Measurements from ENCODE around the gene ADGRL3. TPM values are rescaled to one million over a fixed set of nuclear protein-coding genes. Genes with fewer than 3 reads are reported as not detected.

The ADGRL3 gene
- total RNA-seq, 1 experiment from 2014 or later = not detected

GRCh38 chr4:61909031-61909430, 708.9 kb downstream of the ADGRL3 start:
- Histone ChIP-seq H3K79me2 (ENCODE audit: low read length) (no peaks in the 10 kb centered on the region), H3K4me1 (ENCODE audit: low read length) (no peaks in the 10 kb centered on the region), H2AFZ (ENCODE audit: low read length) (no peak overlapping the region), H3K4me2 (ENCODE audit: low read depth, low read length, poor library complexity, severe bottlenecking) (no peak overlapping the region), H3K4me3 (ENCODE audit: low read length) (no peak overlapping the region), H4K20me1 (ENCODE audit: insufficient read depth, low read depth, low read length) (no peaks in the 10 kb centered on the region), H3K36me3 (ENCODE audit: insufficient read depth, low read length) (no peaks in the 10 kb centered on the region), H3K9me2 (replicated peaks; ENCODE audit: insufficient read depth, low read length) (no peaks in the 10 kb centered on the region), H3K27me3 (ENCODE audit: low read length) (no peaks in the 10 kb centered on the region), H3K9ac (ENCODE audit: low read length) (no peak overlapping the region), H3K27ac (ENCODE audit: low read length) (no peak overlapping the region), H3K9me3 (ENCODE audit: low read length) (peaks cover 30% of the 10 kb centered on the region)
- no peak for DNase-seq

- no peaks in the 10 kb centered on the region for H3K36me3 ChIP-seq (ENCODE audit: insufficient read depth, low read length)
- no peaks in the 10 kb centered on the region for H3K79me2 ChIP-seq (ENCODE audit: low read length)
- H3K9me3 ChIP-seq (ENCODE audit: low read length) = peaks cover 28% of the 10 kb centered on the region
- DNase-seq = no peak
- H3K27me3 ChIP-seq (ENCODE audit: low read length) = no peaks in the 10 kb centered on the region
- no peak overlapping the region for H3K9ac ChIP-seq (ENCODE audit: low read length)
- no peak overlapping the region for H2AFZ ChIP-seq (ENCODE audit: low read length)
- no peak overlapping the region for H3K4me3 ChIP-seq (ENCODE audit: low read length)
- no peak overlapping the region for H3K4me2 ChIP-seq (ENCODE audit: low read depth, low read length, poor library complexity, severe bottlenecking)
- no peaks in the 10 kb centered on the region for H4K20me1 ChIP-seq (ENCODE audit: insufficient read depth, low read depth, low read length)
- H3K27ac ChIP-seq (ENCODE audit: low read length) = no peak overlapping the region
- H3K4me1 ChIP-seq (ENCODE audit: low read length) = no peaks in the 10 kb centered on the region
- H3K9me2 ChIP-seq (replicated peaks; ENCODE audit: insufficient read depth, low read length) = no peaks in the 10 kb centered on the region
Observed at GRCh38 chr4:61911313-61911756, 711.2 kb downstream of the ADGRL3 start.

GRCh38 chr4:61913619-61914018, 713.5 kb downstream of the ADGRL3 start:
- H3K27ac ChIP-seq (ENCODE audit: low read length) = no peak overlapping the region
- DNase-seq = no peak
- H3K9ac ChIP-seq (ENCODE audit: low read length) = no peak overlapping the region
- H3K9me3 ChIP-seq (ENCODE audit: low read length) = peaks cover 32% of the 10 kb centered on the region
- no peaks in the 10 kb centered on the region for H3K27me3 ChIP-seq (ENCODE audit: low read length)
- H3K4me3 ChIP-seq (ENCODE audit: low read length) = no peak overlapping the region
- no peaks in the 10 kb centered on the region for H3K4me1 ChIP-seq (ENCODE audit: low read length)
- no peaks in the 10 kb centered on the region for H3K9me2 ChIP-seq (replicated peaks; ENCODE audit: insufficient read depth, low read length)
- H3K4me2 ChIP-seq (ENCODE audit: low read depth, low read length, poor library complexity, severe bottlenecking) = no peak overlapping the region
- H4K20me1 ChIP-seq (ENCODE audit: insufficient read depth, low read depth, low read length) = no peaks in the 10 kb centered on the region
- H3K36me3 ChIP-seq (ENCODE audit: insufficient read depth, low read length) = no peaks in the 10 kb centered on the region
- H3K79me2 ChIP-seq (ENCODE audit: low read length) = no peaks in the 10 kb centered on the region
- no peak overlapping the region for H2AFZ ChIP-seq (ENCODE audit: low read length)

DNA sequence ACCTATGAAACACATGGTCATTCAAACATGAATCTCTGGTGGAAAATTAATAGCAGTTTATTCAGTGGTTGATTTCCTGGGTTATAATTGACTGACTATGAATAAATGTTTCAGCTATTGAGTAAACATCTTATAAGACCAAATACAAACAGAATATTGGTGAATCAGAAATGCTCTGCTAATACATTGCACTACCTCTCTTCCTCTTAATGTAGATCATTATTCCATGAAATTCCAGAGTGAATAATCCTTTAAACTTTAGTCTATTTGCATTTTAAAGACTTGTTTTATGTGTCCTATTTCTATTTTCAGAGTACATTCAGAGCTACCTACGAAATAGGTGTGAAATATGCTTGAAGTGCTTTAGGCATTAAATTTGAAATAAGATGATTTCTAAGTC, 715.4 kb downstream of the ADGRL3 start:
- no peaks in the 10 kb centered on the region for H3K27me3 ChIP-seq (ENCODE audit: low read length)
- no peaks in the 10 kb centered on the region for H3K79me2 ChIP-seq (ENCODE audit: low read length)
- no peak overlapping the region for H3K27ac ChIP-seq (ENCODE audit: low read length)
- H3K9ac ChIP-seq (ENCODE audit: low read length) = no peak overlapping the region
- no peaks in the 10 kb centered on the region for H3K4me1 ChIP-seq (ENCODE audit: low read length)
- DNase-seq = no peak
- H3K4me3 ChIP-seq (ENCODE audit: low read length) = no peak overlapping the region
- H3K36me3 ChIP-seq (ENCODE audit: insufficient read depth, low read length) = no peaks in the 10 kb centered on the region
- peaks cover 26% of the 10 kb centered on the region for H3K9me3 ChIP-seq (ENCODE audit: low read length)
- no peaks in the 10 kb centered on the region for H4K20me1 ChIP-seq (ENCODE audit: insufficient read depth, low read depth, low read length)
- no peaks in the 10 kb centered on the region for H3K9me2 ChIP-seq (replicated peaks; ENCODE audit: insufficient read depth, low read length)
- H3K4me2 ChIP-seq (ENCODE audit: low read depth, low read length, poor library complexity, severe bottlenecking) = no peak overlapping the region
- no peak overlapping the region for H2AFZ ChIP-seq (ENCODE audit: low read length)

- peaks cover 18% of the 10 kb centered on the region for H3K9me3 ChIP-seq (ENCODE audit: low read length)
- H3K79me2 ChIP-seq (ENCODE audit: low read length) = no peaks in the 10 kb centered on the region
- H3K4me2 ChIP-seq (ENCODE audit: low read depth, low read length, poor library complexity, severe bottlenecking) = no peak overlapping the region
Observed at GRCh38 chr4:61918507-61918906, 718.4 kb downstream of the ADGRL3 start.

GRCh38 chr4:61918987-61919386, 718.9 kb downstream of the ADGRL3 start:
- no peak overlapping the region for H3K4me3 ChIP-seq (ENCODE audit: low read length)
- H3K27me3 ChIP-seq (ENCODE audit: low read length) = no peaks in the 10 kb centered on the region
- no peak overlapping the region for H3K9ac ChIP-seq (ENCODE audit: low read length)
- no peak for DNase-seq
- H2AFZ ChIP-seq (ENCODE audit: low read length) = no peak overlapping the region
- peaks cover 19% of the 10 kb centered on the region for H3K9me3 ChIP-seq (ENCODE audit: low read length)
- no peaks in the 10 kb centered on the region for H3K79me2 ChIP-seq (ENCODE audit: low read length)
- no peaks in the 10 kb centered on the region for H3K4me1 ChIP-seq (ENCODE audit: low read length)
- H3K9me2 ChIP-seq (replicated peaks; ENCODE audit: insufficient read depth, low read length) = no peaks in the 10 kb centered on the region
- H3K27ac ChIP-seq (ENCODE audit: low read length) = no peak overlapping the region
- no peaks in the 10 kb centered on the region for H3K36me3 ChIP-seq (ENCODE audit: insufficient read depth, low read length)
- no peak overlapping the region for H3K4me2 ChIP-seq (ENCODE audit: low read depth, low read length, poor library complexity, severe bottlenecking)
- no peaks in the 10 kb centered on the region for H4K20me1 ChIP-seq (ENCODE audit: insufficient read depth, low read depth, low read length)

More at GRCh38 chr4:61918507-61918906, 718.4 kb downstream of the ADGRL3 start:
- no peak overlapping the region for H2AFZ ChIP-seq (ENCODE audit: low read length)
- H3K9me2 ChIP-seq (replicated peaks; ENCODE audit: insufficient read depth, low read length) = no peaks in the 10 kb centered on the region
- H3K4me1 ChIP-seq (ENCODE audit: low read length) = no peaks in the 10 kb centered on the region
- no peak for DNase-seq
- no peak overlapping the region for H3K4me3 ChIP-seq (ENCODE audit: low read length)
- H3K27me3 ChIP-seq (ENCODE audit: low read length) = no peaks in the 10 kb centered on the region
- H4K20me1 ChIP-seq (ENCODE audit: insufficient read depth, low read depth, low read length) = no peaks in the 10 kb centered on the region
- H3K27ac ChIP-seq (ENCODE audit: low read length) = no peak overlapping the region
- no peaks in the 10 kb centered on the region for H3K36me3 ChIP-seq (ENCODE audit: insufficient read depth, low read length)
- no peak overlapping the region for H3K9ac ChIP-seq (ENCODE audit: low read length)

- Histone ChIP-seq H2AFZ (ENCODE audit: low read length) (no peak overlapping the region), H3K27ac (ENCODE audit: low read length) (no peak overlapping the region), H3K4me3 (ENCODE audit: low read length) (no peak overlapping the region), H4K20me1 (ENCODE audit: insufficient read depth, low read depth, low read length) (no peaks in the 10 kb centered on the region), H3K36me3 (ENCODE audit: insufficient read depth, low read length) (no peaks in the 10 kb centered on the region), H3K27me3 (ENCODE audit: low read length) (no peaks in the 10 kb centered on the region), H3K9ac (ENCODE audit: low read length) (no peak overlapping the region), H3K9me3 (ENCODE audit: low read length) (peaks cover 22% of the 10 kb centered on the region), H3K9me2 (replicated peaks; ENCODE audit: insufficient read depth, low read length) (no peaks in the 10 kb centered on the region), H3K4me1 (ENCODE audit: low read length) (no peaks in the 10 kb centered on the region), H3K4me2 (ENCODE audit: low read depth, low read length, poor library complexity, severe bottlenecking) (no peak overlapping the region), H3K79me2 (ENCODE audit: low read length) (no peaks in the 10 kb centered on the region)
- DNase-seq = no peak
Observed at GRCh38 chr4:61919561-61919960, 719.4 kb downstream of the ADGRL3 start.

DNA sequence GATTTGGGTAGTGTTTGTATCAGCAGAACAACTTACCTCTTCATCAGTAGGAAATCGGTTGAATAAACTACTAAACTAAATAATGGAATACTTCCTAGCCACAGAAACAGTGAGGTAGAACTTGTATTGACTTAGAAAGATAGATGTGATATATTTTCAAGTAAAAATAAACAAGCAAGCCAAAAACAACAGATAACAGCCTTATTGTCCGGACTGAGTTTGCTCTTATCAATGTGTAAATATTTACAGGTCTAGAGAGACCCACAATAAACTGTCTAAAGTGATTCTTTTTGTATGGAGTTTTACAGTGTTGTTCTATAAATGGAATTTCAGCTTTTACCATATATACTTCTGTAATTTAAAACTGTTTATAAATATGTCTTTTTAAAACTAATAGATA, 721.8 kb downstream of the ADGRL3 start:
- Histone ChIP-seq H3K9me3 (ENCODE audit: low read length) (peaks cover 25% of the 10 kb centered on the region), H3K36me3 (ENCODE audit: insufficient read depth, low read length) (no peaks in the 10 kb centered on the region), H3K27ac (ENCODE audit: low read length) (no peak overlapping the region), H4K20me1 (ENCODE audit: insufficient read depth, low read depth, low read length) (no peaks in the 10 kb centered on the region), H3K79me2 (ENCODE audit: low read length) (no peaks in the 10 kb centered on the region), H2AFZ (ENCODE audit: low read length) (no peak overlapping the region), H3K4me2 (ENCODE audit: low read depth, low read length, poor library complexity, severe bottlenecking) (no peak overlapping the region), H3K9me2 (replicated peaks; ENCODE audit: insufficient read depth, low read length) (no peaks in the 10 kb centered on the region), H3K27me3 (ENCODE audit: low read length) (no peaks in the 10 kb centered on the region), H3K4me1 (ENCODE audit: low read length) (no peaks in the 10 kb centered on the region), H3K9ac (ENCODE audit: low read length) (no peak overlapping the region), H3K4me3 (ENCODE audit: low read length) (no peak overlapping the region)
- DNase-seq = no peak

DNA sequence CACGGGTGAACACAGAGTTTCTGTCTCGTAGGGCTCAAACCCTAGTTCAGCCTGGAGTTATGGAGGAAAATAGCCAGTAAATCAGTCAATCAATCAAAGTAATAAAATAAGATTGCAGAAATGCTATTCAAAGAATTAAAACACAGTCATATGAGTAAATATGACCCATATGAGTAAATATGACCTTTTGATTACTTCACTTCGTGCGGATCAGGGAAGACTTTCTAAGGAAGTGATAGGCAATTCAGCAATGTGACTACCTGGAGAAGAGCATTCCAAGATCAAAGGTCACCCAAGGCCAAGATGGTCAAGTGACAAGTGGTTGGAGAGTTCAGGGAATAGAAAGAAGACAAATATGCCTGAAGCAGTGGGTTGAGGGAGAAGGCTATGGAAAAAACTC, 722.6 kb downstream of the ADGRL3 start:
- H3K4me2 ChIP-seq (ENCODE audit: low read depth, low read length, poor library complexity, severe bottlenecking) = no peak overlapping the region
- H3K4me3 ChIP-seq (ENCODE audit: low read length) = no peak overlapping the region
- no peak for DNase-seq
- no peak overlapping the region for H3K27ac ChIP-seq (ENCODE audit: low read length)
- H3K27me3 ChIP-seq (ENCODE audit: low read length) = no peaks in the 10 kb centered on the region
- H3K4me1 ChIP-seq (ENCODE audit: low read length) = no peaks in the 10 kb centered on the region
- H3K9ac ChIP-seq (ENCODE audit: low read length) = no peak overlapping the region
- H4K20me1 ChIP-seq (ENCODE audit: insufficient read depth, low read depth, low read length) = no peaks in the 10 kb centered on the region
- H3K36me3 ChIP-seq (ENCODE audit: insufficient read depth, low read length) = no peaks in the 10 kb centered on the region
- H3K9me3 ChIP-seq (ENCODE audit: low read length) = peaks cover 24% of the 10 kb centered on the region; the same call in 1 of the 2 replicates
- H3K79me2 ChIP-seq (ENCODE audit: low read length) = no peaks in the 10 kb centered on the region
- H2AFZ ChIP-seq (ENCODE audit: low read length) = no peak overlapping the region
- no peaks in the 10 kb centered on the region for H3K9me2 ChIP-seq (replicated peaks; ENCODE audit: insufficient read depth, low read length)
